GM12878 (cell line): ENCODE data around the gene TTC9C. TPM values are rescaled to one million over a fixed set of nuclear protein-coding genes. Genes with fewer than 3 reads are reported as not detected.
A peak's percentile ranks its signal among the peaks of the same experiment; 100 is the strongest.

ENCODE experiments used
- ATF3 ChIP-seq: IDR thresholded peaks from 2 replicates; pipeline ENCODE4 v1.6.1; 2011; ENCODE audit warnings: low read depth, mild to moderate bottlenecking, low read length, moderate library complexity, borderline replicate concordance; ENCODE audit errors: extremely low read depth
- CHD2 ChIP-seq: IDR thresholded peaks from 2 replicates; pipeline ENCODE4 v1.6.1; 2011; ENCODE audit warnings: low read depth, low read length, improper control_type of control experiment, borderline replicate concordance
- CUX1 ChIP-seq: IDR thresholded peaks from 2 replicates; pipeline ENCODE4 v1.6.1; 2012; ENCODE audit warnings: improper control_type of control experiment, low read depth, low read length; ENCODE audit not compliant: insufficient replicate concordance
- EP300 ChIP-seq, 2 experiments: fragments of 150-350 bp in 1 of 2; IDR thresholded peaks; 2 replicates each; pipeline ENCODE4 v1.6.1; 2011 to 2012; ENCODE audit warnings: low read depth in 2 of 2, low read length in 2 of 2, borderline replicate concordance in 1 of 2, improper control_type of control experiment in 1 of 2, inconsistent platforms in 1 of 2; ENCODE audit not compliant: control insufficient read depth in 1 of 2
- FOS ChIP-seq: IDR thresholded peaks from 3 replicates; pipeline ENCODE4 v1.6.1; 2011; ENCODE audit warnings: borderline replicate concordance; ENCODE audit not compliant: insufficient read length; ENCODE audit errors: extremely low read depth
- IKZF1 ChIP-seq: fragments of 450-650 bp; conservative IDR thresholded peaks from 2 replicates; pipeline ENCODE4 v1.6.1; 2017; ENCODE audit warnings: antibody characterized with exemption, mild to moderate bottlenecking
- IRF4 ChIP-seq: IDR thresholded peaks from 2 replicates; pipeline ENCODE4 v1.6.1; 2011; ENCODE audit warnings: low read depth, low read length
- JUND ChIP-seq: IDR thresholded peaks from 2 replicates; pipeline ENCODE4 v1.6.1; 2012; ENCODE audit warnings: low read depth, mild to moderate bottlenecking, low read length, improper control_type of control experiment, moderate library complexity
- POLR2AphosphoS5 ChIP-seq: IDR thresholded peaks from 2 replicates; pipeline ENCODE4 v1.6.1; 2011; ENCODE audit warnings: mild to moderate bottlenecking, low read length, inconsistent platforms
- RAD51 ChIP-seq: fragments of 450-650 bp; IDR thresholded peaks from 2 replicates; pipeline ENCODE4 v1.6.1; 2016; ENCODE audit warnings: moderate library complexity, mild to moderate bottlenecking, inconsistent platforms
- RELB ChIP-seq: fragments of 450-650 bp; IDR thresholded peaks from 2 replicates; pipeline ENCODE4 v1.6.1; 2017; ENCODE audit warnings: low read depth, mild to moderate bottlenecking, moderate library complexity
- STAT1 ChIP-seq: fragments of 450-650 bp; conservative IDR thresholded peaks from 2 replicates; pipeline ENCODE4 v1.6.1; 2014; ENCODE audit warnings: antibody characterized with exemption, mild to moderate bottlenecking
- TCF12 ChIP-seq: IDR thresholded peaks from 2 replicates; pipeline ENCODE4 v1.6.1; 2011; ENCODE audit warnings: low read depth, mild to moderate bottlenecking, low read length
- ZBTB11 ChIP-seq: fragments of 450-650 bp; formaldehyde crosslinking; IDR thresholded peaks from 2 replicates; pipeline ENCODE4 v1.5.0; 2022; ENCODE audit warnings: mild to moderate bottlenecking, missing genetic modification characterization
- ZNF207 ChIP-seq: fragments of 450-650 bp; IDR thresholded peaks from 2 replicates; pipeline ENCODE4 v1.6.1; 2014; ENCODE audit warnings: antibody characterized with exemption, mild to moderate bottlenecking, borderline replicate concordance
- polyA plus RNA-seq, 11 experiments: library from polyadenylated mRNA; depleted of rRNA in 4 of 11; unstranded in 6 of 11; stranded (reverse) in 5 of 11; fragments of >200 nt; fragmentation: Nextera tagmentation in 4 of 11; fragmentation: Illumina TruSeq in 1 of 11; extraction: Ambion mirVana in 4 of 11; extraction: Trizol in 1 of 11; gene quantifications; 1 replicate in 1 of 11; 2 replicates in 10 of 11; pipeline versions ENCODE4 v1.2.1 to v1.2.3, GENCODE V29; 2011 to 2016; ENCODE audit warnings: inconsistent platforms in 2 of 11, missing spikeins in 2 of 11, low read depth in 1 of 11
- total RNA-seq, 4 experiments: library from RNA; depleted of rRNA in 3 of 4; stranded (reverse); fragments of >200 nt in 3 of 4; fragmentation: Illumina TruSeq in 1 of 4; extraction: Trizol in 1 of 4; gene quantifications; 2 replicates each; pipeline versions ENCODE4 v1.2.1 to v1.2.3, GENCODE V29; 2013 to 2021

The TTC9C gene
- total and polyA plus RNA-seq, 10 of the 15 experiments (the other 5 are each of a cell fraction or from before 2014, with no cell fraction given), result 42.0 to 72.3 (median 50.4) TPM

- TF ChIP-seq ZNF207 (no peak), IKZF1 (peak; percentile 66), EP300 (IDR thresholded peaks at IDR 0.05; ENCODE audit: borderline replicate concordance in 1 of 2, control insufficient read depth in 1 of 2, low read depth in 2 of 2, low read length in 2 of 2) (no peak), STAT1 (no peak; the same call in 1 of the 2 replicates), FOS (no peak), JUND (no peak), RAD51 (no peak), IRF4 (no peak), CUX1 (no peak), RELB (no peak), CHD2 (peak; percentile 69; the same call in 1 of the 2 replicates), ZBTB11 (CRISPR knock-in tag) (no peak), POLR2AphosphoS5 (peak; percentile 94), TCF12 (0 out of 2 replicates have a peak, but pooled peaks have one; percentile 51), ATF3 (no peak)
Observed at GRCh38 chr11:62787005-62787759, 58.9 kb downstream of the TTC9C start, which contains the start of gene TMEM179B (continued).
